AG09319 (cell line): ENCODE data around the gene RAB3GAP1.
"Not testable (repeated sequence)": the region's sequence is repeated elsewhere in the genome, so short reads cannot be mapped to it uniquely, and the experiment has no call there.

Experiments
- DNase-seq: peaks from one replicate; pipeline ENCODE4 v3.0.0-alpha.2; 2010; ENCODE audit warnings: low read depth; ENCODE audit errors: extremely low read depth
- CTCF ChIP-seq: IDR thresholded peaks from 2 replicates; pipeline ENCODE4 v1.5.1; 2011; ENCODE audit warnings: low read depth, mild to moderate bottlenecking, inconsistent platforms, low read length, moderate library complexity

Gene RAB3GAP1

GRCh38 chr2:135113322-135113721, 61.2 kb downstream of the RAB3GAP1 start:
- no peak for DNase-seq
- no peak for TF ChIP-seq CTCF

GRCh38 chr2:135119582-135119981, 67.5 kb downstream of the RAB3GAP1 start:
- DNase-seq: no peak
- no peak for TF ChIP-seq CTCF

DNA sequence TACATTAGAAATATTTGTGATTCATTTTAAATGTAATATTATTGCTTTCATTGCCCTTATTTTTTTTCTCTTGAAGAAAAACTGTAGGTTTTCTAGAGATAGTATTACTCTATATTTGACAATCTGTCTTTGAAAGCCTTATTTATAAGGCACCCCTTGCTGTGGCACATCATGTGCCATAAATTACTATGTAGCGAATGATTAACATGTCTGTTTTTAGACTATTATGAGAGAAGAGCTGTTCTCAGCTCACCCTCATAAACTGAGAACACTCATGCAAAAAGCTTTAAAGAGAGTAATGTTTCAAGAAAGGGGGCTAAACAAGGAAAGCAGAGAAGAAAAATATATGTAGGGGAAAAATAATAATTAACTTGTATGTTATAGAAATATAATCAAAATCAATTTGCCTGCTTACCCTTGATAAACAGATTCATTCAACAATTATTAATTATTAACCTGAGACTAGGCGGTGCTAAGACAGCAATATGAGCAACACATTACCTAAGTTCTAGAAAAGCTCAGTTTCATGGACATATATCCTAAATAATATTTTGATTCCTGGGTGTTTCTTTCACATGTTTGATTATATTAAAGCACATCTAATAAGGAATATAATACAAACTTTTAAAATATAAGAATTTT, 69.0 kb downstream of the RAB3GAP1 start:
- no peak for DNase-seq
- no peak for TF ChIP-seq CTCF

GRCh38 chr2:135121658-135122039, 69.6 kb downstream of the RAB3GAP1 start:
- not testable (repeated sequence) for DNase-seq

- TF ChIP-seq CTCF: no peak
- no peak for DNase-seq
Measured at GRCh38 chr2:135124924-135125886, 73.1 kb downstream of the RAB3GAP1 start.

DNA sequence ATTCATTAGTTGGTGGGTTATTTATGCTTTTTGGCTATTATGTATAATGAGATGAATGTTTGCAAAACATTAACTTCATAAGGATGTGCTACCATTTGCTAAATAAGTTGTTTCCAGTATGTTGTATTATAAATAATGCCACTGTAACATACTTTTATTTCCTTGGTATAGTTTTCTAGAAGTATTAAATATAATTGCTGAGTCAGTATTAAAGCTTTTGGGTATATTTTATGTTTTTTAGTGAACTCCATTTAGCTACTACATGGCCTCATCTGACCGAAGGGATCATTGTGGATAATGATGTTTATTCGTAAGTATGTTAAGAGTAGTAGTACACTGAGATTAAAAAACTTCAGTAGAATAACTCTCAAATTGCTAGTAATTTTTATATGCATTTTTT, 73.8 kb downstream of the RAB3GAP1 start:
- DNase-seq: no peak
- TF ChIP-seq CTCF: no peak

GRCh38 chr2:135130751-135131150, 78.7 kb downstream of the RAB3GAP1 start:
- no peak for TF ChIP-seq CTCF
- DNase-seq: no peak

- no peak for DNase-seq
Measured at GRCh38 chr2:135132314-135132713, 80.2 kb downstream of the RAB3GAP1 start.

More at GRCh38 chr2:135132314-135132713, 80.2 kb downstream of the RAB3GAP1 start:
- no peak for TF ChIP-seq CTCF
